ENCODE data around the gene SLC35F5.

DNA sequence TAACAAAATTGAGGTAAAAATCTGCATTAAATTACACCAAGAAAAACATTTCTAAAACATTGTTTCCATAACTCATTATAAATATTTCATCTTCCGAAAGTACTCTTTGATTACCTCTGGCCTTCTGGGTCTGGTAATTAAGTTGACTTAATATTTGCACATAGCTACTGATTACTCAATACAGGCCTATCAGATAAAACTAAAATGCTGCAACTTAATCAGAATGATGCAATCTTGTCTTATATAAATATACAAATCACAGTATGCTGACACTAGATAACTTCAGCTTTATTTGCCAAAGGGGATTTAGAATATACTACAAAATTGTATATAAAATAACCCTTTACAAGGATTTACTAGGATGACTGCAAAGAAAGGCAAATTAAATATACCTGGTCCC, 49.3 kb downstream of the SLC35F5 start:
- no peak for TF ChIP-seq YY1 (IDR thresholded peaks at IDR 0.05; ENCODE audit: low read depth)
- TF ChIP-seq EP300 (IDR thresholded peaks at IDR 0.05; ENCODE audit: borderline replicate concordance), result no peak
- TF ChIP-seq RAD21 (IDR thresholded peaks at IDR 0.05; ENCODE audit: low read depth), result no peak
- no peak for TF ChIP-seq TEAD4 (IDR thresholded peaks at IDR 0.05)
- TF ChIP-seq TAF1 (IDR thresholded peaks at IDR 0.05; ENCODE audit: low read depth), result no peak
- TF ChIP-seq, protein P1, sequence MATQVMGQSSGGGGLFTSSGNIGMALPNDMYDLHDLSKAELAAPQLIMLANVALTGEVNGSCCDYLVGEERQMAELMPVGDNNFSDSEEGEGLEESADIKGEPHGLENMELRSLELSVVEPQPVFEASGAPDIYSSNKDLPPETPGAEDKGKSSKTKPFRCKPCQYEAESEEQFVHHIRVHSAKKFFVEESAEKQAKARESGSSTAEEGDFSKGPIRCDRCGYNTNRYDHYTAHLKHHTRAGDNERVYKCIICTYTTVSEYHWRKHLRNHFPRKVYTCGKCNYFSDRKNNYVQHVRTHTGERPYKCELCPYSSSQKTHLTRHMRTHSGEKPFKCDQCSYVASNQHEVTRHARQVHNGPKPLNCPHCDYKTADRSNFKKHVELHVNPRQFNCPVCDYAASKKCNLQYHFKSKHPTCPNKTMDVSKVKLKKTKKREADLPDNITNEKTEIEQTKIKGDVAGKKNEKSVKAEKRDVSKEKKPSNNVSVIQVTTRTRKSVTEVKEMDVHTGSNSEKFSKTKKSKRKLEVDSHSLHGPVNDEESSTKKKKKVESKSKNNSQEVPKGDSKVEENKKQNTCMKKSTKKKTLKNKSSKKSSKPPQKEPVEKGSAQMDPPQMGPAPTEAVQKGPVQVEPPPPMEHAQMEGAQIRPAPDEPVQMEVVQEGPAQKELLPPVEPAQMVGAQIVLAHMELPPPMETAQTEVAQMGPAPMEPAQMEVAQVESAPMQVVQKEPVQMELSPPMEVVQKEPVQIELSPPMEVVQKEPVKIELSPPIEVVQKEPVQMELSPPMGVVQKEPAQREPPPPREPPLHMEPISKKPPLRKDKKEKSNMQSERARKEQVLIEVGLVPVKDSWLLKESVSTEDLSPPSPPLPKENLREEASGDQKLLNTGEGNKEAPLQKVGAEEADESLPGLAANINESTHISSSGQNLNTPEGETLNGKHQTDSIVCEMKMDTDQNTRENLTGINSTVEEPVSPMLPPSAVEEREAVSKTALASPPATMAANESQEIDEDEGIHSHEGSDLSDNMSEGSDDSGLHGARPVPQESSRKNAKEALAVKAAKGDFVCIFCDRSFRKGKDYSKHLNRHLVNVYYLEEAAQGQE (IDR thresholded peaks at IDR 0.05; ENCODE audit: low read depth), result no peak
- no peak for TF ChIP-seq FOXM1 (IDR thresholded peaks at IDR 0.05; ENCODE audit: borderline replicate concordance, low read depth)

Measured in Ishikawa (cell line).